GM12865 (cell line): ENCODE results near the gene PANK4.

Experiments used
- DNase-seq: peaks from one replicate; pipeline ENCODE4 v3.0.0; 2010; ENCODE audit warnings: low read depth
- H3K4me3 ChIP-seq: 2 replicates; pipeline ENCODE4 v1.5.1; 2011; ENCODE audit warnings: mild to moderate bottlenecking, low read depth, low read length, control low read depth
- TF ChIP-seq, protein P1 (sequence below): IDR thresholded peaks from 2 replicates; pipeline ENCODE4 v1.5.1; 2011; ENCODE audit warnings: low read length, control low read depth, low read depth, inconsistent platforms; ENCODE audit not compliant: insufficient read depth; ENCODE audit errors: missing control alignments

The PANK4 gene

DNA sequence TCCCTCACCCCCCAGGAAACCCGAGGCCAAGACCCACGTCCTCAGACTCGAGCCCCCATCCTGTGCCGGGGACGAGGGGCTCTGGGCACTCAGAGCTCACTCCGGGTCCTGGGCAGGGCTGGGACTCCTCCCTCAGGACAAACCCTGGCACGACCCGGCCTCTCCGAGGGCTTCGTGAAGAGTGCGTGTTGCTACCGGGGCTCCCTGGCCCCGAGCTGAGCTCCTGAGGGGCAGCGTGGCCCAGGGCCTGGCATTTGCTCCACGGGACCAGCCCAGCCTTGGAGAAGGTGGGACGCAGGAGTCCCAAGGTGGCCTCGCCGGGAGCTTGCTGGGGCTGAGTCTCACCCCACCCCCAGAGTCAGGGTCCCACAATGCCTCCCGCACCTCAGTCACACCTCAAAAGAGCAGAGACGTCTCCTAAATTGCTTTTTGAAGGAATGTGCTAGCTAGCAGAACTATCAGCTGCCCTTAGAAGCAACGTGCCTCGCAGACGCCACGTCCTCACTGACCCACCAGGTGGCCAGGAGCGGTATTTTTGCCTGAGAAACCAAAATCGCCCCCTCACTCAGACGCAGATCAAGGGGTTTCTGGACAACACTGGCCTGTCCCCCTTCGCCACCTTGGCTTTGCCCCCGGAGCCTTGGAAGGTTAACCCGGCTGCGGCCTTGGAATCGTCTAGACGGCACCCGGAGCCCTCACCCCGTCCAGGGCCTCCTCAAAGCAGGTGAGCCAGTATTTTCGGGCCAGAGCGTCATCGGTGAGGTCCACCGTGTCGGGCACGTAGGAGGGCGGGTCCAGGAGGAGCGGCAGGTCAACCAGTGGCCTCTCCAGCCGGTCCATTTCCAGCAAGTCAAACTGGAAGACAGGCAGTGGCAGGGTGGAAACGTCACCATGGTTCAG lies 11.3 kb downstream of the PANK4 start:
- no peak overlapping the region for H3K4me3 ChIP-seq
- TF ChIP-seq, protein P1, sequence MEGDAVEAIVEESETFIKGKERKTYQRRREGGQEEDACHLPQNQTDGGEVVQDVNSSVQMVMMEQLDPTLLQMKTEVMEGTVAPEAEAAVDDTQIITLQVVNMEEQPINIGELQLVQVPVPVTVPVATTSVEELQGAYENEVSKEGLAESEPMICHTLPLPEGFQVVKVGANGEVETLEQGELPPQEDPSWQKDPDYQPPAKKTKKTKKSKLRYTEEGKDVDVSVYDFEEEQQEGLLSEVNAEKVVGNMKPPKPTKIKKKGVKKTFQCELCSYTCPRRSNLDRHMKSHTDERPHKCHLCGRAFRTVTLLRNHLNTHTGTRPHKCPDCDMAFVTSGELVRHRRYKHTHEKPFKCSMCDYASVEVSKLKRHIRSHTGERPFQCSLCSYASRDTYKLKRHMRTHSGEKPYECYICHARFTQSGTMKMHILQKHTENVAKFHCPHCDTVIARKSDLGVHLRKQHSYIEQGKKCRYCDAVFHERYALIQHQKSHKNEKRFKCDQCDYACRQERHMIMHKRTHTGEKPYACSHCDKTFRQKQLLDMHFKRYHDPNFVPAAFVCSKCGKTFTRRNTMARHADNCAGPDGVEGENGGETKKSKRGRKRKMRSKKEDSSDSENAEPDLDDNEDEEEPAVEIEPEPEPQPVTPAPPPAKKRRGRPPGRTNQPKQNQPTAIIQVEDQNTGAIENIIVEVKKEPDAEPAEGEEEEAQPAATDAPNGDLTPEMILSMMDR, result no peak
- DNase-seq, result no peak

DNA sequence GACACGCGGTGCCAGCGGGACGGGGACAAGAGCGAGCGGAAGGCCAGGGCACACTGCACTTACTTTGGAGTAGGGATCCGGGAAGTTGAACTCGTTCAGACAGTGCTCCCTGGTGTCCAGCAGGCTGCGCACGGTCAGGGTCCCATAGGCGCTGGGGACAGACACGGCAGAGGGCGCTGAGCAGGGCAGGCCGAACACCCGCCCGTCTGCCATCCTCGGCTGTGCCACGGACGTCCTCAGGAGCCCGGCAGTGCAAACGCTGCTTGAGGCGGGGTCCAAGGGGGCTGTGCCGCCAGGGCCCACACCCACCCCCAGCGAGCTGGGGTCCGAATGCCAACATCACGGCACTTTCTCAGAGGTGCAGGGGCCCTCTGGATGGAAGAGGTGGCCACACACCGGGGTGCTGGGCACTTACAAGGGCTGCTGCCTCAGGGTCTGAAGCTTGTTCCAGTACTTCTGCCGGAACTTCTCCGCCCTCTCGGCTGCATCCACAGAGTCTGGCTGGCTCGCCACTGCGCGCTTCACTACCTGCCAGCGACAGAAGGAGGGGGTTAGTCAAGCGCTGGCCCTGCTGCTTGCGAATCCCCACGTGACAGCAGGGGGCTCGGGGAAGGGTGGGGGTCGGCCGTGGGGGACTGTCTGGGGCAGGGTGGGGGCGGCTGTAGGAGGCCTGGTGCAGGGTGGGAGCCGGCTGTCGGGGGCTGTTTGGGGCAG lies 12.3 kb downstream of the PANK4 start:
- DNase-seq, result no peak
- TF ChIP-seq, protein P1, result no peak
- no peak overlapping the region for H3K4me3 ChIP-seq

DNA sequence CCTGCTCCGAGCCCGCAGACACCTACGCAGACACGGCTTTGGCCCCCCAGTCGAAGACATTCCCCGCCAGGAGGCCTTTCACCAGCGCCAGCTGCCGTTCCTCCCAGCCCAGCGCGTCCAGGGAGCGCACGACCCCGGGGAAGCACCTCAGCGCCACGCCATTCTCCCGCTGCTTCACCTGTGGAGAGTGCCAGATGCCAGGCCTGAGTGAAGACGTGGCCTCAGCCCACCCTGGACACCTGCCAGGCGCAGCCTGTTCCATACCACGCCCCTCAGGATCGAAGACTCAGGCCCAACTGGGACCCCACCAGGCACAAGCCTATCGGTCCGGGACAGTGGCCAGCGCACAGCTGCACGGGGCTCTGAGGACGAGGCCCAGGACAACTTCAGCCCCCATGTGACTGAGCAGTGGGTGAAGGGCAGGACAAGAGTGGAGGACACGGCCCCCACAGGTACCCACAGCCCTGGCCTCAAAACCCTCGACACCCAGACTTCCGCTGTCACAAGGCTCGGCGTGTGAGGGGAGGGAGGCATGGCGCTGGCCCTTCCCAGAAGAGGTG lies 13.5 kb downstream of the PANK4 start:
- H3K4me3 ChIP-seq, result no peak overlapping the region
- DNase-seq, result no peak
- TF ChIP-seq, protein P1, result no peak

DNA sequence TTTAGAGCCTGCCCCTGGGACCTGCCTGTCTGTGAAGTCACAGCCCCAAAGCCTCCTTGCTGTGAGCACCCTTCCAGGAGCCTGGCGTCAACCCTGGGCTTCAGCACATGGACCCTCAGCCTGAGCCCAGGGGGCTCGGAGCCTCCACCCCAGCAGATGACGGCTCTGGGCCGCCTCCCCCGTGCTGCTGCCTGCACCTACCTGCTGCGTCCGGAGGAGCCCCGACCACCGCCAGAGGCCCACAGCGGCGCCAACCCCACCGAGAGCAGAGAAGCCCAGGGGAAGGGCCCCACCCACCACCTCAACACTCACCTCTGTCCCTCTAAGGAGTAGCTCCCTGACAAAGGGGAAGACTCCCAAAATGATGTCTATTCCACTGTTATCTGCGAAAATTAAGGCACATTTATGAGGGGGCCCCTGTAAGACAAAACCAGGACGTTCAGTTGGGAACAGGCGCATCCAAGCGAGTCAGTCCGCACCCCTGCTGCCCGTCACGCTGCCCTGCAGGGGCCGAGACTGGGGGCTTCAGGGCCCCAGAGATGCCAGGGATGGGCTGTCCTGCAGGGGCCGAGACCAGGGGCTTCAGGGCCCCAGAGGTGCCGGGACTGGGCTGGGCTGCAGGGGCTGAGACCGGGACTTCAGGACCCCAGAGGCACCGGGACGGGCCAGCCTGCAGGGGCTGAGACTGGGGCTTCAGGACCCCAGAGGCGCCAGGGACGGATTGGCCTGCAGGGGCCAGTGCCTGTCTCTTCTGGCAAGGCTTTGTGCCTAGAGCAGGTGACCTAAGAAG lies 15.8 kb downstream of the PANK4 start:
- DNase-seq, result no peak
- no peak overlapping the region for H3K4me3 ChIP-seq
- TF ChIP-seq, protein P1, result no peak

DNA sequence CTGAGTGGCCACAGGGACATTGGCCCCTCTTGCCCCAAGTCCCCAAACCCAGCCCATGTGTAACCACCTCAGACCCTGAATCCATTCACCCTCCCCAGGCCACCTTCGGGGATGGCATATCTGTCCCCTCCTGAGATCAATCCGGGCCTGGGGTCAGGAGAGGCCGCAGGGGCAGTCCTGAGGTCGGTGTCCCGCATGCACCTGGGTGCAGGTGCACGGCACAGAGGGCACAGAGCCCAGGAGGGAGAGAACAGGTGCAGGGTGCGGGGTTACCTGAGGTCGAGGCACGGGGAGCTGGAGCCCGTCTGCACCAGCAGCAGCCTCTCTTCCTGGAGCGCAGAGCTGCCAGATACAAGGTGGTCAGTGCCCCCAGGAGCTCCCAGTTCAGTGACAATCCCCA lies 16.8 kb downstream of the PANK4 start:
- no peak overlapping the region for H3K4me3 ChIP-seq
- DNase-seq, result no peak
- TF ChIP-seq, protein P1, result no peak

DNA sequence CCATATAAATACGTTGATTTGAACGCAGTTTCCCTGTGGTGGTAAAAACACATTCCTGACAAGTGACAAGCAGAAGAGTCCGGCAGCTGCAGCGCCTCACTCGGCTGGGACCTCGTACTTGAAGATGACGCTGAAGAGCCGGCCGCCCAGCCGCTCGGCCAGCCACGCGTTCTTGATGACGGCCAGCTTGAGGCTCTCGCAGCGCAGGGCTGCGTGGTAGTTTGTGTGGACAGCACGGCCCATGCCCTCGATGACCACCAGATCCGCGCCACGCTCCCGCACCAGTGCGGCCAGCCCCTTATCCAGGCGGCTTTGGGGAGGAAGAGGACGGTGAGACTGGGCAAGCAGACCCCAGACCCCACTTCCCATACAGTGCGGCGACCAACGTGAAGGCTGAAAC lies 17.6 kb downstream of the PANK4 start:
- TF ChIP-seq, protein P1, result no peak
- DNase-seq, result no peak

More for the DNA sequence above, 17.6 kb downstream of the PANK4 start:
- H3K4me3 ChIP-seq, result no peak overlapping the region
